ENCODE measurements around the gene LHX4. TPM values are rescaled to one million over a fixed set of nuclear protein-coding genes. Genes with fewer than 3 reads are reported as not detected.

The LHX4 gene
- total RNA-seq, 1 donor from 2014 or later = under 0.01 TPM

DNA sequence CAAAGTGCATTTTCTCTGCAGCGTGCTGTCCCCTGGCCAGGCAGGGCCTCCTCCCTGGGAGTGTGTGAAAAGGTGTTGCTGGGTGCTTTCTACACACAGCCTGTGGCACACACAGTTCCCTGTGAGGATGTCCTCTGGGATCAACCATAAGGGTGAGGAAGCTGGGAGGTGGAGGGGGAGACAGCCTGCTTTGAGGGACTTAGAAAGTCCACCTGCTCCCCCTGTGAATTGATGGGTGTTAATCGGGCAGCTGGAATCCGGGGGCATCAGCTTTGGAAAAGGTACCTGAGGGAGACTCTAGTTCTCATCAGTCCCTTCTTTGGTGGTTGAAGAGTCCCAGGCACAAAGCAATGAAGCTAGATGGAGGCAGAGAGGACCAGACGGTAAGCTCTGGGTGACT is 35.8 kb downstream of the LHX4 start:
- peaks cover 3% of the 10 kb centered on the region for H3K27me3 ChIP-seq (ENCODE audit: control insufficient read depth, insufficient read depth, low read length)
- H3K4me3 ChIP-seq (ENCODE audit: low read depth, low read length) = no peak overlapping the region
- FAIRE-seq = peak; percentile 23
- no peak for DNase-seq (ENCODE audit: low read depth)
- H3K36me3 ChIP-seq (ENCODE audit: control insufficient read depth, insufficient read depth, low read length) = no peaks in the 10 kb centered on the region
- TF ChIP-seq, protein P1, sequence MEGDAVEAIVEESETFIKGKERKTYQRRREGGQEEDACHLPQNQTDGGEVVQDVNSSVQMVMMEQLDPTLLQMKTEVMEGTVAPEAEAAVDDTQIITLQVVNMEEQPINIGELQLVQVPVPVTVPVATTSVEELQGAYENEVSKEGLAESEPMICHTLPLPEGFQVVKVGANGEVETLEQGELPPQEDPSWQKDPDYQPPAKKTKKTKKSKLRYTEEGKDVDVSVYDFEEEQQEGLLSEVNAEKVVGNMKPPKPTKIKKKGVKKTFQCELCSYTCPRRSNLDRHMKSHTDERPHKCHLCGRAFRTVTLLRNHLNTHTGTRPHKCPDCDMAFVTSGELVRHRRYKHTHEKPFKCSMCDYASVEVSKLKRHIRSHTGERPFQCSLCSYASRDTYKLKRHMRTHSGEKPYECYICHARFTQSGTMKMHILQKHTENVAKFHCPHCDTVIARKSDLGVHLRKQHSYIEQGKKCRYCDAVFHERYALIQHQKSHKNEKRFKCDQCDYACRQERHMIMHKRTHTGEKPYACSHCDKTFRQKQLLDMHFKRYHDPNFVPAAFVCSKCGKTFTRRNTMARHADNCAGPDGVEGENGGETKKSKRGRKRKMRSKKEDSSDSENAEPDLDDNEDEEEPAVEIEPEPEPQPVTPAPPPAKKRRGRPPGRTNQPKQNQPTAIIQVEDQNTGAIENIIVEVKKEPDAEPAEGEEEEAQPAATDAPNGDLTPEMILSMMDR (IDR thresholded peaks at IDR 0.05; ENCODE audit: insufficient read depth, low read length, severe bottlenecking) = no peak

DNA sequence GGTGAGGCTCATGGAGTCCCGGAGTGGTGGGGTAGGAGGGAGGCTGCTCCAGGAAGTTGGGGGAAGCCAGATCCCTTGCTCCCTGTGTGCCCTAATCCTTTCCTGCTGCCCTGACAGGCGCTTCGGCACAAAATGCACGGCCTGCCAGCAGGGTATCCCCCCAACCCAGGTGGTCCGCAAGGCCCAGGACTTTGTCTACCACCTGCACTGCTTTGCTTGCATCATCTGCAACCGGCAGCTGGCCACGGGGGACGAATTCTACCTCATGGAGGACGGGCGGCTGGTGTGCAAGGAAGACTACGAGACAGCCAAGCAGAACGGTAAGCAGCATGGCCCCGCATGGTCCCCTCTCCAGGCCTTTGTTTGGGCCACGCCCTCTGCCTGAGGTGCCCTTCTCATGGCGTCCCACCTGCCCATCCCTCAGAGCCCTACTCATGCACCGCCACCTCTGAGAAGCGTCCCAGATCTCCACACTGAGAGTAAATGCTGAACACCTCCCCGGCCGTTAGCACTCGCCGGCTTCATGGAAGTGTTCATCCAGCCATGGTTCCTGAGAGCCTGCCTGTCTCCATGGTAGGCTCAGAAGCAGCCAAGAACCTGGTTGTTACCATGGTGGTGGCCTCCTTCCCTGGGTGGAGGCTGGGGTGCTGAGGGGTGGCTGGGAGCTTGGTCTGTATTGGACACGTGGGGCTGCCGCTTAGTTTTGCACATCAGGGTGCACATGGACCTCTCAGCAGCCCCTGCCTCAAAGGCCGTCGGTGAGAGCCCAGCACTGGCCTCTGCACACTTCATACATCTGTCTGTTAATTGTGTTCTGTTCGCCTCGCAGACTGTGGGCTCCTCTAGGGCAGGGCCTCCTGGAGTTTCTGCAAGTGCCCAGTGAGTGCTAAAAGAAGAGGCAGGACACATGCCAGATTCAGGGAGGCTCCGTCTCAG is 36.5 kb downstream of the LHX4 start:
- peaks cover 3% of the 10 kb centered on the region for H3K27me3 ChIP-seq (ENCODE audit: control insufficient read depth, insufficient read depth, low read length)
- TF ChIP-seq, protein P1 (IDR thresholded peaks at IDR 0.05; ENCODE audit: insufficient read depth, low read length, severe bottlenecking) = no peak
- no peaks in the 10 kb centered on the region for H3K36me3 ChIP-seq (ENCODE audit: control insufficient read depth, insufficient read depth, low read length)
- H3K4me3 ChIP-seq (ENCODE audit: low read depth, low read length) = no peak overlapping the region
- no peak for DNase-seq (ENCODE audit: low read depth)
- no peak for FAIRE-seq

DNA sequence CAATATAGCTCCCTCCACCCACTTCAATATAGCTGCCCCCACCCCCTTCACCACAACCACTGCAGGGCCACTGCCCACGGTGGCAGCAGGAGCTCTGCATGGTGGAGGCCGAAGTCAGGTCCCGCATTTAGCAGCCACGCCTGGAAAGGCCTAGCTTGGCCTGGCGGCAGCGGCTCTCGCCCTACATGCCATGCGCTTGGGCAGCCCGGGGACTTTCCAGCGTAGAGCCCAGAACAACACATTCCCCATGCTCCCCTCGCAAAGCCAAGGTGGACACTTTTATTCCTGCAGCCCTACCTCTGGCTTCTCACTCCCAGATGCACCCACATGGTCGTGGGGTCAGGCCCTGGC is 37.1 kb downstream of the LHX4 start:
- FAIRE-seq (no peak), DNase-seq (ENCODE audit: low read depth) (no peak)
- no peaks in the 10 kb centered on the region for H3K36me3 ChIP-seq (ENCODE audit: control insufficient read depth, insufficient read depth, low read length)
- TF ChIP-seq, protein P1 (IDR thresholded peaks at IDR 0.05; ENCODE audit: insufficient read depth, low read length, severe bottlenecking) = no peak
- H3K4me3 ChIP-seq (ENCODE audit: low read depth, low read length) = no peak overlapping the region
- H3K27me3 ChIP-seq (ENCODE audit: control insufficient read depth, insufficient read depth, low read length) = peaks cover 3% of the 10 kb centered on the region

DNA sequence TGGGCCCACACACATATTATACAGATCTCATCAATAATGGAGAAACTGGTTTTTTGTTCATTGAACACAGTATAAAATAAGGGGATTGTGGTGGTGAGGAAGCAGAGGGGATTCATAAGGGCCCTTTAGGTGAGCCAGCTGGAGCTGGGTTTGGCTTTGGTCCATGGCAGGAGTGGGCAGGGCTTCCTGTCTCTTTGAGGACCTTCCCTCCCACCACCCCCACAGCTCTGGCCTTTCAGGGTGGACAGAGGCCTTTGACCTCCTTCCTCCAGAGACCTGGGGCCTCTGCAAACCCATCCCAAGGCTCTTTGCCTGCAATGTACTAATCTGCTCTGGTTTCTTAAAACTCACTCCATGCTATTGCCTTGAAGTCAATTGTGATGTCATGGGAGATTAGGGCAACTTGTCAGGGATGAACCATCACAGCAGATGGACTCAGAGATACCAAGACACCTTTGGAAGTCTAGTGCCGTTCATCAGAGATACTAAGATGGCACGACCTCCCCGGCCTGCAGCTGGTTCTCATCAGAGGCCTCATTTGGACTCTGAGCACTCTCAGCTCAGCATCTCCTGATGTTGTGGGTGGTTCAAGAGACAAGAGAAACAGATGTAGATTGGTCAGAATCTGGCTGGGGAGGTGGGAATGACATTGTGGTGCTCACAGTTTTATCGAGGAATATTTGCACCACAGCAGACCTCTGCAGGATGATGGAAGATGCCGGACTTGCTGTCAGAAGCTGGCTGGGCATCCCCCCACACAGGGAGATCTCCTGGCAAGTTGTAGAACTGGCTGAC is 37.9 kb downstream of the LHX4 start:
- DNase-seq (ENCODE audit: low read depth) = no peak
- TF ChIP-seq, protein P1 (IDR thresholded peaks at IDR 0.05; ENCODE audit: insufficient read depth, low read length, severe bottlenecking) = no peak
- H3K27me3 ChIP-seq (ENCODE audit: control insufficient read depth, insufficient read depth, low read length) = peaks cover 3% of the 10 kb centered on the region
- no peak for FAIRE-seq
- H3K36me3 ChIP-seq (ENCODE audit: control insufficient read depth, insufficient read depth, low read length) = no peaks in the 10 kb centered on the region
- no peak overlapping the region for H3K4me3 ChIP-seq (ENCODE audit: low read depth, low read length)

DNA sequence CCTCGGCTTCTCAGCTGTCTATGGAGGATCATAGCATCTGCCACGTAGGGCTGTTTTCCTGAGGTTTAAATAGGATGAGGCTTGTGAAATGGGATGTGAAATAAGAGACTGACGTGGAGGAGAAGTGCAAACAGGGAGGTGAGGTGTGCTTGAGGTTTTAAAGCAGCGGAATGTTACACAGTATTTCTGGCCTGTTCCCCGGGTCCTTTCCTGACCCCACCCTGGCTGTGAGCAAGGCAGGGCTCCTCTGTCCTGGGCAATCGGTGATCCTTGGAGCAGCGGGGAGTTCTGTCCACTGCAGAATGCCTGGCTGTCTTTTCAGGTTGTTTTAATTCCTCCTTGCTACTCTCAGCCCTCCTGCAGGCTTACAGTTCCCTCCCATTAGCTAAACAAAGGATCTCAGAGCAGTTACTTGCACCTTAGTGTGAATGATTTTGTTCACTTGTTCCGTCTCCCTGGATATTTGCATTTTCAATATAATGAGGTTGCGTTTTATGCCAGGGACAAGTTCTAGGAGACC is 38.6 kb downstream of the LHX4 start:
- DNase-seq (ENCODE audit: low read depth) (no peak), FAIRE-seq (no peak)
- no peak overlapping the region for H3K4me3 ChIP-seq (ENCODE audit: low read depth, low read length)
- TF ChIP-seq, protein P1 (IDR thresholded peaks at IDR 0.05; ENCODE audit: insufficient read depth, low read length, severe bottlenecking) = no peak
- H3K36me3 ChIP-seq (ENCODE audit: control insufficient read depth, insufficient read depth, low read length) = no peaks in the 10 kb centered on the region
- peaks cover 3% of the 10 kb centered on the region for H3K27me3 ChIP-seq (ENCODE audit: control insufficient read depth, insufficient read depth, low read length)

Measured in bronchial epithelial cell (primary cell).